GM13976 (cell line): Measurements from ENCODE around the gene GRIK3.

Experiments used
- DNase-seq: peaks from one replicate; pipeline ENCODE4 v3.0.0; 2012; ENCODE audit warnings: low spot score
- CTCF ChIP-seq: IDR thresholded peaks from 2 replicates; pipeline ENCODE4 v1.5.1; 2012; ENCODE audit warnings: borderline replicate concordance, mild to moderate bottlenecking; ENCODE audit not compliant: insufficient read depth; ENCODE audit errors: extremely low read depth, missing control alignments, control extremely low read depth
- in situ Hi-C: fragments of 300-500 bp; cut with MboI; formaldehyde crosslinking; loops from one replicate; pipeline ENCODE4 v1.12.0; 2022; ENCODE audit warnings: low sequenced_read_pairs, mixed read lengths, inconsistent platforms; ENCODE audit not compliant: unreplicated experiment

The GRIK3 gene

GRCh38 chr1:36782085-36782484, 252.2 kb downstream of the GRIK3 start:
- no peak for DNase-seq
- TF ChIP-seq CTCF: no peak
- in situ Hi-C loops: no loop called here

GRCh38 chr1:36781098-36781497, 253.2 kb downstream of the GRIK3 start:
- TF ChIP-seq CTCF: no peak
- in situ Hi-C loops: no loop called here
- no peak for DNase-seq

GRCh38 chr1:36778740-36779139, 255.6 kb downstream of the GRIK3 start:
- in situ Hi-C loops: no loop called here
- DNase-seq: no peak
- TF ChIP-seq CTCF: no peak

GRCh38 chr1:36776948-36777831, 257.1 kb downstream of the GRIK3 start:
- in situ Hi-C loops: no loop called here
- TF ChIP-seq CTCF: no peak
- no peak for DNase-seq

GRCh38 chr1:36776256-36776655, 258.1 kb downstream of the GRIK3 start:
- TF ChIP-seq CTCF: no peak
- in situ Hi-C loops: no loop called here
- DNase-seq: no peak

- no peak for DNase-seq
- in situ Hi-C loops: no loop called here
- TF ChIP-seq CTCF: no peak
Observed at GRCh38 chr1:36775716-36776115, 258.6 kb downstream of the GRIK3 start.
